GM18526 (cell line): Measurements from ENCODE around the gene GNB1L.

Experiments used
- POLR2A ChIP-seq: IDR thresholded peaks from 3 replicates; pipeline ENCODE4 v1.6.1; 2011; ENCODE audit not compliant: insufficient read length; ENCODE audit errors: extremely low read depth

The GNB1L gene

GRCh38 chr22:19744350-19745006 lies 110.2 kb downstream of the GNB1L start:
- TF ChIP-seq POLR2A, result no peak

- no peak for TF ChIP-seq POLR2A
Observed at GRCh38 chr22:19743651-19744050, 111.0 kb downstream of the GNB1L start.

- no peak for TF ChIP-seq POLR2A
Observed at GRCh38 chr22:19743081-19743480, 111.6 kb downstream of the GNB1L start.

- TF ChIP-seq POLR2A, result no peak
Observed at GRCh38 chr22:19742160-19743066, 112.3 kb downstream of the GNB1L start.

- TF ChIP-seq POLR2A, result no peak
Observed at GRCh38 chr22:19741053-19741452, 113.6 kb downstream of the GNB1L start.

GRCh38 chr22:19740586-19740985 lies 114.1 kb downstream of the GNB1L start:
- no peak for TF ChIP-seq POLR2A

GRCh38 chr22:19739911-19740449 lies 114.7 kb downstream of the GNB1L start:
- TF ChIP-seq POLR2A, result no peak

GRCh38 chr22:19739448-19739895 lies 115.2 kb downstream of the GNB1L start:
- no peak for TF ChIP-seq POLR2A

GRCh38 chr22:19738664-19739447 lies 115.8 kb downstream of the GNB1L start:
- no peak for TF ChIP-seq POLR2A

GRCh38 chr22:19737846-19738663 lies 116.6 kb downstream of the GNB1L start:
- no peak for TF ChIP-seq POLR2A

GRCh38 chr22:19735665-19736510 lies 118.8 kb downstream of the GNB1L start:
- no peak for TF ChIP-seq POLR2A

GRCh38 chr22:19734837-19735382 lies 119.8 kb downstream of the GNB1L start:
- TF ChIP-seq POLR2A, result no peak

GRCh38 chr22:19734163-19734562 lies 120.5 kb downstream of the GNB1L start:
- no peak for TF ChIP-seq POLR2A

- TF ChIP-seq POLR2A, result no peak
Observed at GRCh38 chr22:19733755-19734154, 120.9 kb downstream of the GNB1L start.
